ENCODE results near the gene MYH9.
"Not testable (repeated sequence)": the region's sequence is repeated elsewhere in the genome, so short reads cannot be mapped to it uniquely, and the experiment has no call there.

MYH9 gene

DNA sequence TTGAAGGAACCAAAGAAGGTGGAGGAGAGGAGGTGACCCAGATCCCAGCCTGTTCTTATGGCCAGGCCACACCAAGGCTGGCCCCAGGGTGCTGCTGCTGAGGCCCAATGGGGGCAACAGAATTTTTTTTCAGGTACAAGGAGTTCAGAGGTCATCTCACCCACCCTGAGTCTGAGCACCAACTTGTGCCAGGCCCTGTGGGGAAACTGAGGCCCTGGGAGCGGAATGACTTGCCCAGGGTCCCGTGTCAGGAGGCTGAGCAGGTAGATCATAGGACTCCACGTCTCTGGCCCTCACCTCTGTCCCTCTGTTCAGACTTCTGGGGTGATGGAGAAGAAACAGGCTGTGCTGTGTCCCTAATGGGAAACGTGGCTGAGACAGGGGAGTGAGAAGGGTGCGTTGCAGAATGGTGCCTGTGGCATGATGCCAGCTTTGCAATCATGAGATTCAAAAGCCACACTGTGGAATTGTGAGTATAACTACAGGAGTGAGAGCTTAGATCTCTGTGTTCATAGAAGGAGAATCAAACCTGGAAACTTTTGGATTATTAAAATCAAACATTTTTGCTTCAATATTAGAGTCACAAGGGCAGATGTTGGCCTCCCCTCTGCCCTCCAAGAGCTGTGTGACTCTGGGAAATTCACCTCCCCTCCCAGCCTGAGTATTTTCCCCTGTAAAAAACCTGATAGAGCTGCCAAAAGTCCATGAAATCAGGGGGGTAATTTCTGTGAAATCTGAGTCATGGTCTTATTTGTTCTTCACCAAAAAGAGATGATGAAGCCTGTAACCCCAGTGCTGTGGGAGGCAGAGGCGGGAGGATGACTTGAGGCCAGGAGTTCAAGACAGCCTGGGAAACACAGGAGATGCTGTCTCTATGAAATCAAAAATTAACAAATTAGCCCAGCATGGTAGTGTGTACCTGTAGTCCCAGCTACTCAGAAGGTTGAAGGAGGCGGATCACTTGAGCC, 134.0 kb downstream of the MYH9 start:
- DNase-seq (ENCODE audit: low spot score in 2 of 2) (no peak), ATAC-seq (peak; percentile 45)
- Mint-ChIP-seq H3K36me3 (peaks cover 42% of the 10 kb centered on the region), H3K4me1 (peaks cover 73% of the 10 kb centered on the region), H3K4me3 (peak overlapping the region; percentile 96), H3K9me3 (no peaks in the 10 kb centered on the region), H3K27ac (peak overlapping the region; percentile 99)

- Mint-ChIP-seq H3K27ac (peak within 1 kb of the TSS; percentile 99), H3K4me1 (peaks cover 64% of the 10 kb centered on the region), H3K4me3 (peak within 1 kb of the TSS; percentile 96), H3K9me3 (no peaks in the 10 kb centered on the region), H3K36me3 (peaks cover 33% of the 10 kb centered on the region)
- DNase-seq (ENCODE audit: low spot score in 2 of 2) (peak in 1 of 2 donors; percentile 66), ATAC-seq (peak; percentile 83)
These were observed 134.8 kb downstream of the MYH9 start, which contains the start of gene APOL1 for GRCh38 chr22:36252754-36253522. Gene APOL1, plus strand, starts transcription at chr22:36253133. Its CDS starts 1,823 bp downstream, at chr22:36254956.

- not testable (repeated sequence) for ATAC-seq; H3K9me3 Mint-ChIP-seq; DNase-seq (ENCODE audit: low spot score in 2 of 2)
- peaks cover 30% of the 10 kb centered on the region for H3K36me3 Mint-ChIP-seq
- peaks cover 59% of the 10 kb centered on the region for H3K4me1 Mint-ChIP-seq
- H3K27ac Mint-ChIP-seq = peak overlapping the region; percentile 99
- H3K4me3 Mint-ChIP-seq = peak overlapping the region; percentile 96
These were observed 135.7 kb downstream of the MYH9 start for GRCh38 chr22:36251979-36252608.

DNA sequence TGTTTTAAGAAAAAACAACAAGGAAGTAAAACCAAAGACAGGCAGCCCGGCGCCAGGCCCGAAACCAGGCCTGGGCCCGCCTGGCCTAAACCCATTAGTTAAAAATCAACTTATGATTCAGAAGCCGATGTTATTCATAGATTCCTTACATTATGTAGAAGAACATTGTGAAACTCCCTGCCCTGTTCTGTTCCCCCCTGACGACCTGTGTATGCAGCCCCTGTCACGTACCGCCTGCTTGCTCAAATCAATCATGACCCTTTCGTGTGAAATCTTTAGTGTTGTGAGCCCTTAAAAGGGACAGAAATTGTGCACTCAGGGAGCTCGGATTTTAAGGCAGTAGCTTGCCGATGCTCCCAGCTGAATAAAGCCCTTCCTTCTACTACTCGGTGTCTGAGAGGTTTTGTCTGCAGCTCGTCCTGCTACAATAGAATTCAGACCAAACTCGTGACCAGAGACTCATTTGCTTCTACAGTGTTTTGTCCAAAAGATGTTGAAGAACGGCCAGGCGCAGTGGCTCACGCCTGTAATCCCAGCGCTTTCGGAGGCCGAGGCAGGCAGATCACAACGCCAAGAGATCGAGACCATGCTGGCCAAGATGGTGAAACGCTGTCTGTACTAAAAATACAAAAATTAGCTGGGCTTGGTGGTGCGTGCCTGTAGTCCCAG, 137.3 kb downstream of the MYH9 start:
- not testable (repeated sequence) for DNase-seq (ENCODE audit: low spot score in 2 of 2); ATAC-seq; H3K9me3 Mint-ChIP-seq; H3K4me3 Mint-ChIP-seq
- Mint-ChIP-seq H3K27ac (peak overlapping the region; percentile 32), H3K4me1 (peaks cover 42% of the 10 kb centered on the region), H3K36me3 (peaks cover 18% of the 10 kb centered on the region)

DNA sequence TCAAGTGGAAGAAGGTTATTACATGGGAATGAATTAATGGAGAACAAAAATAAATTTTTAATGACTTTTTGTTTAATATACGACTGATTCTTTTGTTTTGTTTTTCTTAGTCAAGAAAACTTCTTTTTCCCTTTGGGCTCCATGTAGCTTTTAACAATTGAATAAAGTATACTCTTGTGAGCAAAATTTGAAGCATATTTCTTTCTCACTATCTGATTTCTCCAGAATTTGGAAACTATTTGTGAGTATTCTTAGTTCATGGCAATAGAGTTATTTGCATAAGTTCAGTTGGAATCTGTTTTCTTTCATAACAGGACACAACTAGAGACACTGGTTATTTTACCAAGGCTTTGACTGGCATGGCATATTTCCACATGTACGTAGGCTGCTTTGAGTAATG, 138.6 kb downstream of the MYH9 start:
- no peak for ATAC-seq
- H3K4me3 Mint-ChIP-seq = no peak overlapping the region
- H3K9me3 Mint-ChIP-seq = no peaks in the 10 kb centered on the region
- H3K36me3 Mint-ChIP-seq = peaks cover 14% of the 10 kb centered on the region
- no peak overlapping the region for H3K27ac Mint-ChIP-seq
- no peak for DNase-seq (ENCODE audit: low spot score in 2 of 2)
- H3K4me1 Mint-ChIP-seq = peaks cover 29% of the 10 kb centered on the region

DNA sequence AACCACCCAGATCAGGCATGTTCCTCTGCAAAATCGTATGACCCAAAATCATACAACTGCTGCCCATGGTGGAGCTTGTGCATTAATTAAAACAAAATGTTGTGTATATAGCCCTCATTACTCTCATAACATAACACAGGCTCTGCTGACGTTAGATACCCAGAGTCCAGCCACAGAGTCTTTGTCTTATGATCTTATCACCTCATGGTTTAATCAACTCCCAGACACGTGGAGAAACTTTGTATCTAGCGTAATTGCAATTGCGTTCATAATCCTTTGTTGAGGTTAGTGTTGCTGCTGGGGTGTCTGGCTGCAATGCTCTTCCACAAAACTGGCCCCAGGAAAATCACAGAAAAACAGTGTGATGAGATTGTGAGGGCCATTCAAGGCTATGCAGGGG, 139.8 kb downstream of the MYH9 start:
- no peaks in the 10 kb centered on the region for H3K9me3 Mint-ChIP-seq
- ATAC-seq (no peak), DNase-seq (ENCODE audit: low spot score in 2 of 2) (no peak)
- peaks cover 17% of the 10 kb centered on the region for H3K4me1 Mint-ChIP-seq
- H3K27ac Mint-ChIP-seq = no peak overlapping the region
- no peak overlapping the region for H3K4me3 Mint-ChIP-seq
- peaks cover 7% of the 10 kb centered on the region for H3K36me3 Mint-ChIP-seq

DNA sequence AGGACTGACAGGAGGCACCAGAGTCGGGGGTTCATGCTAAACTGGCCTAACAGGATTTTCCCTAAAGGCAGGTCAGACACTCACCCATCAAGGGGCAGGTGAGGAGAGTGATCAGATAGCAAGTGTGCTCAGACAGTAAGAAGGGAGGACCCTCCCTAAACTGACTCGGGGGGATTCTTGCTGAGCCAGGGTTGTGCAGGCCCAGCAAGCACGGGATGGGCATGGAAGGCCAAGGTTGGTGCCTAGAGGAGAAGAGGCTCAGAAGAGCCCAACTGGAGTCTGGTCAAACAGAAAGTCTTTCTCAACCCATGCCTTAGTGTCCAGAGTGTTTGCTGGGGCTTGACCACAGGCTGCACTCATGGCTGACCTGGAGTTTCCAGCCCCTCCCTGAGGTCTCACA, 141.0 kb downstream of the MYH9 start:
- no peak overlapping the region for H3K4me3 Mint-ChIP-seq

GRCh38 chr22:36245805-36246356, 141.9 kb downstream of the MYH9 start:
- Mint-ChIP-seq H3K36me3 (no peaks in the 10 kb centered on the region), H3K4me3 (no peak overlapping the region), H3K27ac (no peak overlapping the region), H3K4me1 (no peaks in the 10 kb centered on the region), H3K9me3 (no peaks in the 10 kb centered on the region)
- DNase-seq (ENCODE audit: low spot score in 2 of 2) (no peak), ATAC-seq (no peak)

More for the DNA sequence above, 141.0 kb downstream of the MYH9 start:
- H3K27ac Mint-ChIP-seq = no peak overlapping the region
- H3K36me3 Mint-ChIP-seq = no peaks in the 10 kb centered on the region
- H3K9me3 Mint-ChIP-seq = no peaks in the 10 kb centered on the region
- H3K4me1 Mint-ChIP-seq = peaks cover 5% of the 10 kb centered on the region
- DNase-seq (ENCODE audit: low spot score in 2 of 2) (no peak), ATAC-seq (no peak)

GRCh38 chr22:36244522-36245391, 143.0 kb downstream of the MYH9 start:
- no peak for DNase-seq (ENCODE audit: low spot score in 2 of 2)
- no peaks in the 10 kb centered on the region for H3K9me3 Mint-ChIP-seq
- ATAC-seq = no peak
- H3K36me3 Mint-ChIP-seq = peaks cover 5% of the 10 kb centered on the region
- H3K27ac Mint-ChIP-seq = no peak overlapping the region
- H3K4me1 Mint-ChIP-seq = peaks cover 5% of the 10 kb centered on the region
- no peak overlapping the region for H3K4me3 Mint-ChIP-seq

DNA sequence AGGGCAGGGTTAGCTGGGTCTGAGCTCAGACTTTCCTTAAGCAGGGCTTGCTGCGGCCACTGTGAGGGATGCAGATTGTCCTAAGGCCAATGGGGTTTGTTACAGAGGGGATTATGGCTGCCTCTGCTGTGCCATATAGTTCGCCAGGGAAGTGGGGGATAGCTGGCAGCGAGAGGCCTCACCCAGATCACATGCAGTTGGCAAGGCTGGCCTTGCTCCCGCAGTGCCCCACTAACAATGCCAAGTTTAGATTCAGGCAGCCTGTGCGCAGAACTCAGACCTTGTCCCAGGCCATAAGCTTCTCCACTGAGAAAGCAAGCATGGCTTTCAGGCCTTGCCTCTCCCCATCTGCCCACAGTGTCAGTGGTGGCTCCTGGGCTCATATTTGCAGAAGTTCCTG, 143.8 kb downstream of the MYH9 start:
- Mint-ChIP-seq H3K4me3 (no peak overlapping the region), H3K36me3 (peaks cover 9% of the 10 kb centered on the region), H3K27ac (no peak overlapping the region), H3K9me3 (no peaks in the 10 kb centered on the region), H3K4me1 (peaks cover 12% of the 10 kb centered on the region)
- ATAC-seq = no peak
- no peak for DNase-seq (ENCODE audit: low spot score in 2 of 2)

DNA sequence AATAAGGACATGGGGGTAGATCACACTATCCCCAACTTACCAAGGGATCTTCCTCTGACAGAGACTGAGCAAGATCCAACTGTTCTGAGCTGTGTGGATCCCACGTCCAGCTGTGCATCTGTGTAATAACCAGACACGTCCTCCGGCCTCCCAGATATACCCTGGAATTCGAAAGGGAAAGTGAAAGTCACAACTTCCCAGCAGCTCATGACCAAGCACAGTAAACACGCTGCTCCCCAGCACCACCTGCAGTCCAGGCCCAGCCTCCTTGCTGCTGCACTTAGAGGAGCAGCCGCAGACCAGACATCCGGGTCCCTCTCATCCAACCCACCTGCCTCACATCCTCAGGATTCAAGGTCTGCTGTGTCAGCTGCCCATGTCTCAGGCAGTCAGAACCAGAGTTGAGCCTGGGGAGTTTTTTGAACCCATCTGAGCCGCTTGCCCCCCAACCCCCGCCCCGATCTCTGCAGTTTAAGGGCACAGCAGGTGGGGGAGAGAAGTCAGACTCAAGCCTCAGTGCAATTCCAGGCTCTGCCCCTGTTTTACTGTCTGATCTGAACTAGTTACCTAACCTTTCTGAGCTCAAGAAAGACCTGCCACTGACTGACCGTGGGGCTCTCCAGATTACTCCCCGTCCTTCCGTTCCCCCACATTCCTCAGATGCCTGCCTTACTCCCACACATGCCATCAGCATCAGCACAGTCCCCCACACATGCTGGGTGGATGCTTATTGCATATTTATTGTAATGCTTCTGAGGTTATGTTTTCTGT, 148.2 kb downstream of the MYH9 start, which contains the start of gene APOL2:
APOL2 (minus strand) TSS at position 127 of the 771 bp plus-strand sequence. CDS start 6,365 bp downstream, outside the sequence.
- DNase-seq (ENCODE audit: low spot score in 2 of 2) (peak; percentile 56 to 88), ATAC-seq (peak; percentile 98)
- Mint-ChIP-seq H3K36me3 (peaks cover 47% of the 10 kb centered on the region), H3K4me1 (peaks cover 50% of the 10 kb centered on the region), H3K9me3 (no peaks in the 10 kb centered on the region), H3K4me3 (peak within 1 kb of the TSS; percentile 97), H3K27ac (peak within 1 kb of the TSS; percentile 99)

DNA sequence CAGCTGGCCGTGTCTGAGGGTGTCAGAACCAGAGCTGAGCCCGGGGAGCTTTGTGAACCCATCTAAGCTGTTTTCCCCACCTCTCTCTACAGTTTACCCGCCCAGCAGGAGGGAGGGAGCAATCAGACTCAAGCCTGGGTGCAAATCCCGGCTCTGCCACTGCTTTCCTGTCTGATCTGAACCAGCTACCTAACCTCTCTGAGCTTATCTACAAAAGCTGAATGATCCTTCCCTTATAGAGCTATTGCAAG, 148.7 kb downstream of the MYH9 start:
- peaks cover 52% of the 10 kb centered on the region for H3K36me3 Mint-ChIP-seq
- H3K4me3 Mint-ChIP-seq = peak overlapping the region; percentile 97
- no peaks in the 10 kb centered on the region for H3K9me3 Mint-ChIP-seq
- DNase-seq (ENCODE audit: low spot score in 2 of 2) (peak in 1 of 2 donors; percentile 61), ATAC-seq (peak; percentile 39)
- H3K4me1 Mint-ChIP-seq = peaks cover 55% of the 10 kb centered on the region
- H3K27ac Mint-ChIP-seq = peak overlapping the region; percentile 99

Measured in stimulated activated effector memory CD8-positive, alpha-beta T cell treated with anti-CD3 and anti-CD28 coated beads, Interleukin-12 subunit alpha, Interleukin-12 subunit beta, amount 100 ng/mL, for 72 hours (primary cell).